Muscle layer of colon (tissue), 2 donors: ENCODE measurements around the gene CLEC2D.
"Not testable (repeated sequence)": the region's sequence is repeated elsewhere in the genome, so short reads cannot be mapped to it uniquely, and the experiment has no call there.

Experiments
- H3K27ac ChIP-seq: one replicate; pipeline ENCODE4 v1.7.0; 2013; ENCODE audit warnings: low read depth, mild to moderate bottlenecking, low read length, moderate library complexity
- H3K27me3 ChIP-seq, 2 donors: one replicate each; pipeline ENCODE4 v1.7.0; 2013; ENCODE audit warnings: low read length in 2 of 2, mild to moderate bottlenecking in 2 of 2; ENCODE audit not compliant: insufficient read depth in 2 of 2, control insufficient read depth in 1 of 2
- H3K36me3 ChIP-seq: one replicate; pipeline ENCODE4 v1.7.0; 2013; ENCODE audit warnings: mild to moderate bottlenecking, low read length; ENCODE audit not compliant: insufficient read depth
- H3K4me1 ChIP-seq: one replicate; pipeline ENCODE4 v1.7.0; 2013; ENCODE audit warnings: mild to moderate bottlenecking, low read length; ENCODE audit not compliant: insufficient read depth
- H3K4me3 ChIP-seq, 2 donors: one replicate each; pipeline ENCODE4 v1.7.0; 2013; ENCODE audit warnings: low read length in 2 of 2, low read depth in 1 of 2, mild to moderate bottlenecking in 1 of 2, moderate library complexity in 1 of 2
- H3K9ac ChIP-seq: one replicate; pipeline ENCODE4 v1.7.0; 2013; ENCODE audit warnings: low read length
- H3K9me3 ChIP-seq: one replicate; pipeline ENCODE4 v1.7.0; 2013; ENCODE audit warnings: mild to moderate bottlenecking, low read length
- donor health status: abdominal sarcoma.
- donor health status: Adenocarcinoma of cecum.

CLEC2D gene

GRCh38 chr12:9687228-9687627, 17.7 kb downstream of the CLEC2D start:
- no peak overlapping the region for H3K9ac ChIP-seq
- no peak overlapping the region for H3K27ac ChIP-seq
- no peak overlapping the region for H3K4me3 ChIP-seq
- H3K4me1 ChIP-seq: no peaks in the 10 kb centered on the region
- H3K9me3 ChIP-seq: no peaks in the 10 kb centered on the region
- no peaks in the 10 kb centered on the region for H3K27me3 ChIP-seq
- H3K36me3 ChIP-seq: peaks cover 9% of the 10 kb centered on the region

- H3K27me3 ChIP-seq: no peaks in the 10 kb centered on the region
- H3K4me1 ChIP-seq: no peaks in the 10 kb centered on the region
- no peak overlapping the region for H3K27ac ChIP-seq
- H3K36me3 ChIP-seq: peaks cover 12% of the 10 kb centered on the region
- no peaks in the 10 kb centered on the region for H3K9me3 ChIP-seq
- no peak overlapping the region for H3K9ac ChIP-seq
- H3K4me3 ChIP-seq: no peak overlapping the region
Observed at GRCh38 chr12:9692909-9693308, 23.4 kb downstream of the CLEC2D start.

- Histone ChIP-seq H3K4me3 (no peak overlapping the region), H3K36me3 (peaks cover 7% of the 10 kb centered on the region), H3K9ac (no peak overlapping the region), H3K27me3 (no peaks in the 10 kb centered on the region), H3K4me1 (no peaks in the 10 kb centered on the region), H3K9me3 (no peaks in the 10 kb centered on the region), H3K27ac (no peak overlapping the region)
Observed at GRCh38 chr12:9694241-9694640, 24.7 kb downstream of the CLEC2D start.

- not testable (repeated sequence) for H3K27me3 ChIP-seq, H3K9ac ChIP-seq, H3K36me3 ChIP-seq, H3K4me3 ChIP-seq, H3K4me1 ChIP-seq, H3K27ac ChIP-seq, H3K9me3 ChIP-seq
Observed at GRCh38 chr12:9695150-9695549, 25.6 kb downstream of the CLEC2D start.

GRCh38 chr12:9695661-9696060, 26.1 kb downstream of the CLEC2D start:
- not testable (repeated sequence) for H3K4me3 ChIP-seq, H3K4me1 ChIP-seq, H3K9ac ChIP-seq, H3K27me3 ChIP-seq, H3K36me3 ChIP-seq, H3K9me3 ChIP-seq, H3K27ac ChIP-seq

- Histone ChIP-seq H3K4me3 (no peak overlapping the region), H3K9me3 (no peaks in the 10 kb centered on the region), H3K36me3 (peaks cover 3% of the 10 kb centered on the region), H3K9ac (no peak overlapping the region), H3K27ac (no peak overlapping the region), H3K4me1 (peaks cover 10% of the 10 kb centered on the region), H3K27me3 (no peaks in the 10 kb centered on the region)
Observed at GRCh38 chr12:9697619-9698018, 28.1 kb downstream of the CLEC2D start.

- Histone ChIP-seq H3K4me3 (no peak overlapping the region), H3K4me1 (peaks cover 10% of the 10 kb centered on the region), H3K27me3 (no peaks in the 10 kb centered on the region), H3K9me3 (no peaks in the 10 kb centered on the region), H3K9ac (no peak overlapping the region), H3K27ac (no peak overlapping the region), H3K36me3 (peaks cover 3% of the 10 kb centered on the region)
Observed at GRCh38 chr12:9698681-9699080, 29.2 kb downstream of the CLEC2D start.

GRCh38 chr12:9699269-9699897, 29.9 kb downstream of the CLEC2D start:
- H3K4me3 ChIP-seq: no peak overlapping the region
- H3K9me3 ChIP-seq: no peaks in the 10 kb centered on the region
- peaks cover 10% of the 10 kb centered on the region for H3K4me1 ChIP-seq
- peaks cover 3% of the 10 kb centered on the region for H3K36me3 ChIP-seq
- no peaks in the 10 kb centered on the region for H3K27me3 ChIP-seq
- H3K27ac ChIP-seq: no peak overlapping the region
- no peak overlapping the region for H3K9ac ChIP-seq

GRCh38 chr12:9699898-9700605, 30.5 kb downstream of the CLEC2D start:
- no peak overlapping the region for H3K9ac ChIP-seq
- no peak overlapping the region for H3K27ac ChIP-seq

GRCh38 chr12:9700606-9700956, 31.1 kb downstream of the CLEC2D start:
- no peaks in the 10 kb centered on the region for H3K27me3 ChIP-seq
- no peak overlapping the region for H3K27ac ChIP-seq
- no peaks in the 10 kb centered on the region for H3K9me3 ChIP-seq
- peaks cover 10% of the 10 kb centered on the region for H3K4me1 ChIP-seq
- H3K4me3 ChIP-seq: no peak overlapping the region
- no peak overlapping the region for H3K9ac ChIP-seq
- H3K36me3 ChIP-seq: no peaks in the 10 kb centered on the region

More at GRCh38 chr12:9699898-9700605, 30.5 kb downstream of the CLEC2D start:
- peaks cover 1% of the 10 kb centered on the region for H3K36me3 ChIP-seq
- H3K9me3 ChIP-seq: no peaks in the 10 kb centered on the region
- H3K4me1 ChIP-seq: peaks cover 10% of the 10 kb centered on the region
- H3K27me3 ChIP-seq: no peaks in the 10 kb centered on the region
- no peak overlapping the region for H3K4me3 ChIP-seq

- H3K4me3 ChIP-seq: no peak overlapping the region
- H3K27ac ChIP-seq: no peak overlapping the region
Observed at GRCh38 chr12:9701380-9702154, 32.1 kb downstream of the CLEC2D start.

More at GRCh38 chr12:9701380-9702154, 32.1 kb downstream of the CLEC2D start:
- Histone ChIP-seq H3K9ac (no peak overlapping the region), H3K36me3 (no peaks in the 10 kb centered on the region), H3K4me1 (peaks cover 10% of the 10 kb centered on the region), H3K9me3 (no peaks in the 10 kb centered on the region), H3K27me3 (no peaks in the 10 kb centered on the region)
